ENCODE results near the gene SEPTIN1. TPM values are rescaled to one million over a fixed set of nuclear protein-coding genes. Genes with fewer than 3 reads are reported as not detected.

SEPTIN1 gene
- total and polyA plus RNA-seq, 2 of the 13 experiments (the other 11 are each of a cell fraction or from before 2014, with no cell fraction given): 0.18 to 0.67 TPM

DNA sequence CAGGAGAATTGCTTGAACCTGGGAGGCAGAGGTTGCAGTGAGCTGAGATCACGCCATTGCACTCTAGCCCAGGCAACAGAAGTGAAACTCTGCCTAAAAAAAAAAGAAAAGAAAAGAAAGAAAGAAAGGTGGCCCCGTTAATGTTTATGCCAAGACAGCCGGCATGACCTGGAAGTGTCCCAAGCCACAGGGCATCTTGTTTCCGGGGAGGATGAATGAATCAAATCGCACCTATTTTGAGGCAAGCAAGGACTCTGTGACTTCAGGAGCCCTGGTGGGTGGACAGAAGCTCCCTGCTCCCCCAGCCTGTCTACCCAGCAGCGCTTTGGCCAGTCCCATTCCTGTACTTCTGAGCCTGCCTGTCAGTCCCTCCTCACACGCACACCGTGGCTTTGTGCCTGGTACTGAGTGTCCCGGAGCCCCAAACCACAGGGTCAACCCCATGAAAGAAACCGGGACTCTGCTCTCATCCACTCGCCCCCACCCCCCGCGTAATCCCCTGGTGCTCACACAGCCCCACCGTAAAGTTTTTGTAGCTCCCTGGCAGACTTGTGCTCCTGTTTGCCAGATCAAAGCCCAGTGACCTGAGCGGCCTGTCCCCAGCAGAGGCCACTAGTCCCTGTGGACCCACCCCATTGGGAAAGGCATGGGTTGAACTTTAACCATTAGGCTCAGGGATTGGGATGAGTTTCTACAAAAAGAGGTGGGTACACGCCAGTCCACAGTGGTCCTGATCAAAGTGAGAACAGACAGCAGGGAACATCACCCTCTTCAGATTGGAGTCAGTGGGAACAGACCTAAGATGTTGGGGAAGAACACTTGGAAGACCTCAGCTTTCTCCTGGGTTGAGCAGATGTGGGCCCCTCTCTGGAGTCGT lies 46.5 kb downstream of the SEPTIN1 start (continued):
- TF ChIP-seq, protein P1, sequence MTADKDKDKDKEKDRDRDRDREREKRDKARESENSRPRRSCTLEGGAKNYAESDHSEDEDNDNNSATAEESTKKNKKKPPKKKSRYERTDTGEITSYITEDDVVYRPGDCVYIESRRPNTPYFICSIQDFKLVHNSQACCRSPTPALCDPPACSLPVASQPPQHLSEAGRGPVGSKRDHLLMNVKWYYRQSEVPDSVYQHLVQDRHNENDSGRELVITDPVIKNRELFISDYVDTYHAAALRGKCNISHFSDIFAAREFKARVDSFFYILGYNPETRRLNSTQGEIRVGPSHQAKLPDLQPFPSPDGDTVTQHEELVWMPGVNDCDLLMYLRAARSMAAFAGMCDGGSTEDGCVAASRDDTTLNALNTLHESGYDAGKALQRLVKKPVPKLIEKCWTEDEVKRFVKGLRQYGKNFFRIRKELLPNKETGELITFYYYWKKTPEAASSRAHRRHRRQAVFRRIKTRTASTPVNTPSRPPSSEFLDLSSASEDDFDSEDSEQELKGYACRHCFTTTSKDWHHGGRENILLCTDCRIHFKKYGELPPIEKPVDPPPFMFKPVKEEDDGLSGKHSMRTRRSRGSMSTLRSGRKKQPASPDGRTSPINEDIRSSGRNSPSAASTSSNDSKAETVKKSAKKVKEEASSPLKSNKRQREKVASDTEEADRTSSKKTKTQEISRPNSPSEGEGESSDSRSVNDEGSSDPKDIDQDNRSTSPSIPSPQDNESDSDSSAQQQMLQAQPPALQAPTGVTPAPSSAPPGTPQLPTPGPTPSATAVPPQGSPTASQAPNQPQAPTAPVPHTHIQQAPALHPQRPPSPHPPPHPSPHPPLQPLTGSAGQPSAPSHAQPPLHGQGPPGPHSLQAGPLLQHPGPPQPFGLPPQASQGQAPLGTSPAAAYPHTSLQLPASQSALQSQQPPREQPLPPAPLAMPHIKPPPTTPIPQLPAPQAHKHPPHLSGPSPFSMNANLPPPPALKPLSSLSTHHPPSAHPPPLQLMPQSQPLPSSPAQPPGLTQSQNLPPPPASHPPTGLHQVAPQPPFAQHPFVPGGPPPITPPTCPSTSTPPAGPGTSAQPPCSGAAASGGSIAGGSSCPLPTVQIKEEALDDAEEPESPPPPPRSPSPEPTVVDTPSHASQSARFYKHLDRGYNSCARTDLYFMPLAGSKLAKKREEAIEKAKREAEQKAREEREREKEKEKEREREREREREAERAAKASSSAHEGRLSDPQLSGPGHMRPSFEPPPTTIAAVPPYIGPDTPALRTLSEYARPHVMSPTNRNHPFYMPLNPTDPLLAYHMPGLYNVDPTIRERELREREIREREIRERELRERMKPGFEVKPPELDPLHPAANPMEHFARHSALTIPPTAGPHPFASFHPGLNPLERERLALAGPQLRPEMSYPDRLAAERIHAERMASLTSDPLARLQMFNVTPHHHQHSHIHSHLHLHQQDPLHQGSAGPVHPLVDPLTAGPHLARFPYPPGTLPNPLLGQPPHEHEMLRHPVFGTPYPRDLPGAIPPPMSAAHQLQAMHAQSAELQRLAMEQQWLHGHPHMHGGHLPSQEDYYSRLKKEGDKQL (CRISPR knock-in tag; IDR thresholded peaks at IDR 0.05; ENCODE audit: low read depth): peak; percentile 60; the same call in 1 of the 2 replicates
- TF ChIP-seq MBD4 (IDR thresholded peaks at IDR 0.05; ENCODE audit: borderline replicate concordance, low read length) (no peak), ZNF75D (CRISPR knock-in tag; IDR thresholded peaks at IDR 0.05; ENCODE audit: borderline replicate concordance) (0 out of 2 replicates have a peak, but pooled peaks have one; percentile 30), SPEN (CRISPR knock-in tag; IDR thresholded peaks at IDR 0.05; ENCODE audit: low read depth) (peak; percentile 55), ZNF564 (CRISPR knock-in tag; IDR thresholded peaks at IDR 0.05) (no peak; the same call in none of the 2 replicates), SMAD9 (CRISPR knock-in tag; IDR thresholded peaks at IDR 0.05) (no peak; the same call in 1 of the 2 replicates), ZNF335 (CRISPR knock-in tag; IDR thresholded peaks at IDR 0.05) (no peak), ZFP36L2 (CRISPR knock-in tag; IDR thresholded peaks at IDR 0.05) (no peak), GATAD1 (CRISPR knock-in tag; IDR thresholded peaks at IDR 0.05) (peak; percentile 61), ZNF546 (CRISPR knock-in tag; conservative IDR thresholded peaks at IDR 0.05) (no peak)
- TF ChIP-seq, protein P2, sequence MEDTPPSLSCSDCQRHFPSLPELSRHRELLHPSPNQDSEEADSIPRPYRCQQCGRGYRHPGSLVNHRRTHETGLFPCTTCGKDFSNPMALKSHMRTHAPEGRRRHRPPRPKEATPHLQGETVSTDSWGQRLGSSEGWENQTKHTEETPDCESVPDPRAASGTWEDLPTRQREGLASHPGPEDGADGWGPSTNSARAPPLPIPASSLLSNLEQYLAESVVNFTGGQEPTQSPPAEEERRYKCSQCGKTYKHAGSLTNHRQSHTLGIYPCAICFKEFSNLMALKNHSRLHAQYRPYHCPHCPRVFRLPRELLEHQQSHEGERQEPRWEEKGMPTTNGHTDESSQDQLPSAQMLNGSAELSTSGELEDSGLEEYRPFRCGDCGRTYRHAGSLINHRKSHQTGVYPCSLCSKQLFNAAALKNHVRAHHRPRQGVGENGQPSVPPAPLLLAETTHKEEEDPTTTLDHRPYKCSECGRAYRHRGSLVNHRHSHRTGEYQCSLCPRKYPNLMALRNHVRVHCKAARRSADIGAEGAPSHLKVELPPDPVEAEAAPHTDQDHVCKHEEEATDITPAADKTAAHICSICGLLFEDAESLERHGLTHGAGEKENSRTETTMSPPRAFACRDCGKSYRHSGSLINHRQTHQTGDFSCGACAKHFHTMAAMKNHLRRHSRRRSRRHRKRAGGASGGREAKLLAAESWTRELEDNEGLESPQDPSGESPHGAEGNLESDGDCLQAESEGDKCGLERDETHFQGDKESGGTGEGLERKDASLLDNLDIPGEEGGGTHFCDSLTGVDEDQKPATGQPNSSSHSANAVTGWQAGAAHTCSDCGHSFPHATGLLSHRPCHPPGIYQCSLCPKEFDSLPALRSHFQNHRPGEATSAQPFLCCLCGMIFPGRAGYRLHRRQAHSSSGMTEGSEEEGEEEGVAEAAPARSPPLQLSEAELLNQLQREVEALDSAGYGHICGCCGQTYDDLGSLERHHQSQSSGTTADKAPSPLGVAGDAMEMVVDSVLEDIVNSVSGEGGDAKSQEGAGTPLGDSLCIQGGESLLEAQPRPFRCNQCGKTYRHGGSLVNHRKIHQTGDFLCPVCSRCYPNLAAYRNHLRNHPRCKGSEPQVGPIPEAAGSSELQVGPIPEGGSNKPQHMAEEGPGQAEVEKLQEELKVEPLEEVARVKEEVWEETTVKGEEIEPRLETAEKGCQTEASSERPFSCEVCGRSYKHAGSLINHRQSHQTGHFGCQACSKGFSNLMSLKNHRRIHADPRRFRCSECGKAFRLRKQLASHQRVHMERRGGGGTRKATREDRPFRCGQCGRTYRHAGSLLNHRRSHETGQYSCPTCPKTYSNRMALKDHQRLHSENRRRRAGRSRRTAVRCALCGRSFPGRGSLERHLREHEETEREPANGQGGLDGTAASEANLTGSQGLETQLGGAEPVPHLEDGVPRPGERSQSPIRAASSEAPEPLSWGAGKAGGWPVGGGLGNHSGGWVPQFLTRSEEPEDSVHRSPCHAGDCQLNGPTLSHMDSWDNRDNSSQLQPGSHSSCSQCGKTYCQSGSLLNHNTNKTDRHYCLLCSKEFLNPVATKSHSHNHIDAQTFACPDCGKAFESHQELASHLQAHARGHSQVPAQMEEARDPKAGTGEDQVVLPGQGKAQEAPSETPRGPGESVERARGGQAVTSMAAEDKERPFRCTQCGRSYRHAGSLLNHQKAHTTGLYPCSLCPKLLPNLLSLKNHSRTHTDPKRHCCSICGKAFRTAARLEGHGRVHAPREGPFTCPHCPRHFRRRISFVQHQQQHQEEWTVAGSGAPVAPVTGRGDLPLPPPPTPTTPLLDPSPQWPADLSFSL (CRISPR knock-in tag; IDR thresholded peaks at IDR 0.05): no peak
- TF ChIP-seq, protein P3, sequence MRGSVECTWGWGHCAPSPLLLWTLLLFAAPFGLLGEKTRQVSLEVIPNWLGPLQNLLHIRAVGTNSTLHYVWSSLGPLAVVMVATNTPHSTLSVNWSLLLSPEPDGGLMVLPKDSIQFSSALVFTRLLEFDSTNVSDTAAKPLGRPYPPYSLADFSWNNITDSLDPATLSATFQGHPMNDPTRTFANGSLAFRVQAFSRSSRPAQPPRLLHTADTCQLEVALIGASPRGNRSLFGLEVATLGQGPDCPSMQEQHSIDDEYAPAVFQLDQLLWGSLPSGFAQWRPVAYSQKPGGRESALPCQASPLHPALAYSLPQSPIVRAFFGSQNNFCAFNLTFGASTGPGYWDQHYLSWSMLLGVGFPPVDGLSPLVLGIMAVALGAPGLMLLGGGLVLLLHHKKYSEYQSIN (CRISPR knock-in tag; IDR thresholded peaks at IDR 0.05; ENCODE audit: borderline replicate concordance): no peak
- TF ChIP-seq, protein P4, sequence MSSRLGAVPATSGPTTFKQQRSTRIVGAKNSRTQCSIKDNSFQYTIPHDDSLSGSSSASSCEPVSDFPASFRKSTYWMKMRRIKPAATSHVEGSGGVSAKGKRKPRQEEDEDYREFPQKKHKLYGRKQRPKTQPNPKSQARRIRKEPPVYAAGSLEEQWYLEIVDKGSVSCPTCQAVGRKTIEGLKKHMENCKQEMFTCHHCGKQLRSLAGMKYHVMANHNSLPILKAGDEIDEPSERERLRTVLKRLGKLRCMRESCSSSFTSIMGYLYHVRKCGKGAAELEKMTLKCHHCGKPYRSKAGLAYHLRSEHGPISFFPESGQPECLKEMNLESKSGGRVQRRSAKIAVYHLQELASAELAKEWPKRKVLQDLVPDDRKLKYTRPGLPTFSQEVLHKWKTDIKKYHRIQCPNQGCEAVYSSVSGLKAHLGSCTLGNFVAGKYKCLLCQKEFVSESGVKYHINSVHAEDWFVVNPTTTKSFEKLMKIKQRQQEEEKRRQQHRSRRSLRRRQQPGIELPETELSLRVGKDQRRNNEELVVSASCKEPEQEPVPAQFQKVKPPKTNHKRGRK (CRISPR knock-in tag; IDR thresholded peaks at IDR 0.05): no peak
